GM19099 (cell line): ENCODE data around the gene APPBP2.

Experiments used
- POLR2A ChIP-seq: IDR thresholded peaks from 3 replicates; pipeline ENCODE4 v1.6.1; 2011; ENCODE audit warnings: low read depth; ENCODE audit not compliant: insufficient read length; ENCODE audit errors: extremely low read depth

APPBP2 gene

DNA sequence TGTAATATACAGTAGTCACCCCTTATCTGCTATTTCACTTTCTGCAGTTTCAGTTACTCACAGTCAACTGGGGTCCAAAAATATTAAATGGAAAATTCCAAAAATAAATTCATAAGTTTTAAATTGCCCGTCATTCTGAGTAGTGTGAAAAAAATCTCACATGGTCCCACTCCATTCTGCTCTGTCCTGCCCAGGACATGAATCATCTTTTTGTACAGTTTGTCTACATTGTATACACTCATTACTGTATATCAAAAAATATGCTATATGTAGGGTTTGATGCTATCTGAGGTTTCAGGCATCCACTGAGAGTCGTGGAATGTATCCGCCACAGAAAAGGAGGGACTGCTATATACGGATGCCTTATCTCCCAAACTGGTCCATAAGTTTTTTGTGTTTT, 16.0 kb upstream of the APPBP2 start:
- TF ChIP-seq POLR2A, result no peak

DNA sequence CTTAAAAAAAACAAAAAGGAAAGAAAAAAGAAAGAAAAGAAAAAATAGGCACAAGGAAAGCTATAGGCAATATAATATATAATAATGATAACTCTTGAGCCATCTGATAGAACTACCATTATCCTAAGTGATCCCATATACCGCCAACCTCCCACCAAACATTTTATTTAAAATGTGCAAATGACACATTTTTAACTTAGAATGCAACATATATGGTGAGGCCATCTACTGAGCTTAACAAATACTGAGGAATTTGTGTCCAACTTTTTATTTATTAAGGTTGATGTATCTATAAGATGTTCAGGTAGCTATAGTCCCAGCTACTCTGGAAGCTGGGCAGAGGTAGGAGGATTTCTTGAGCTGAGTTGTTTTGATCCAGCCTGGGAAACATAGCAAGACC, 14.4 kb upstream of the APPBP2 start:
- TF ChIP-seq POLR2A, result no peak

DNA sequence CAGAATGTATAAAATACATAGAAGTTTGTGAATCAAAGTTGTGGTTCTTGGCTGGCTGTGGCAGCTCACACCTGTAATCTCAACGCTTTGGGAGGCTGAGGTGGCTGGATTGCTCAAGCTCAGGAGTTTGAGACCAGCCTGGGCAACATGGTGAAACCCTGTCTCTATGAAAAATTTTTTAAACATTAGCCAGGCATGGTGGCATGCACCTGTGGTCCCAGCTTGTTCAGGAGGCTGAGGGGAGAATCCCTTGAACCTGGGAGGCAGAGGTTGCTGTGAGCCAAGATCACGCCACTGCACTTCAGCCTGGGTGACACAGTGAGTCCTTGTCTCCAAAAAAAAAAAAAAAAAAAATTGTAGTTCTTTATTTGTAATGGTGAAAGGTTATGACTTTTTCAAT, 13.8 kb upstream of the APPBP2 start:
- no peak for TF ChIP-seq POLR2A

DNA sequence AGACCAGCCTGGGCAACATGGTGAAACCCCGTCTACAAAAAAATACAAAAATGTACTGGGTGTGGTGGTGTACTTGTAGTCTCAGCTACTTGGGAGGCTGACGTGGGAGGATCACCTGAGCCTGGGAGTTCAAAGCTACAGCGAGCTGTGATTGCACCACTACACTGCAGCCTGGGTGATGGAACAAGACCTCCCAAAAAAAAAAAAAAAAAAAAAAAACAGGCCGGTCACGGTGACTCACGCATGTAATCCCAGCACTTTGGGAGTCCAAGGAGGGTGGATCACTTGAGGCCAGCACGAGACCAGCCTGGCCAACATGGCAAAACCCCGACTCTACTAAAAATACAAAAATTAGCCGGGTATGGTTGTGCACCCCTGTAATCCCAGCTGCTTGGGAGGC, 12.7 kb upstream of the APPBP2 start:
- no peak for TF ChIP-seq POLR2A

DNA sequence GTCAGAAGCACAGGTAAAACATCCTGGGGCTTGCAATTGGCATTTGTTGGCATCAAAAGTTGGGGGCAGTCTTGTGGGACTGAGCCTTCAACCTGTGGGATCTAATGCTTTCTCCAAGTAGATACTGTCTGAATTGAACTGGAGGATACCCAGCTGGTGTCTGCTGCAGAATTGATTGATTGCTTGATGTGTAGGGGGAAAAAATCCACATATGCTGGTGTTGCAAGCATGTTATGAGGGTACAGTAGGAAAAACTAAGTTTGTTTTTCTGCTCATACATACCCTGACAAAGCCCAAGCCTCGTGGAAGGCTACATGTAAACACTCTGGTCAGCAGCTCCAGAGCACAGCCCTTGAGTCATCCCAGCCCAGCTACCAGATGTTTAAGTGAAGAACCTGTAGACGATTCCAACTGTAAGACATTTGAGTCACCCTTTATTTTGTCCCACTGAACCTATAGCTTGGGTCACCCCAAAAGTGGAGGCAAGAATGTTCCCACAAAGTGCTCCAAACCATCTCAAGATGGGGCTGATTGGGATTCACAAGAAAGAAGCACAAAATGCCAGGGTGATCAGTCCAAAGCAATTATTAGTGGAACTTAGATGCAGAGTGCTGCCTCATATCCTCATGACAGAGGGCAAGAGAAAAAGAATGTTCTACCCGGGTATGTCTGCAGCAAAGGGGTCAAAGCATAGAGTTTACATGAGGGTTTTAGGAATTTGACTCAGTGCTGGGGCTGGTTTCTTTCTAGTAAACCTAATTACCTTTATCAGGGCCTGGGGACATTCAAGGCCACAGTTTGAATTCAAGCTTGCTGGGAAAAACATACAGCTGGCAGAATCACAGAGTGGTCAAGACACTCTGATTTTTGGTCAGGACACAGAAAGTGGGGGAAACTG, 9.6 kb upstream of the APPBP2 start:
- no peak for TF ChIP-seq POLR2A

DNA sequence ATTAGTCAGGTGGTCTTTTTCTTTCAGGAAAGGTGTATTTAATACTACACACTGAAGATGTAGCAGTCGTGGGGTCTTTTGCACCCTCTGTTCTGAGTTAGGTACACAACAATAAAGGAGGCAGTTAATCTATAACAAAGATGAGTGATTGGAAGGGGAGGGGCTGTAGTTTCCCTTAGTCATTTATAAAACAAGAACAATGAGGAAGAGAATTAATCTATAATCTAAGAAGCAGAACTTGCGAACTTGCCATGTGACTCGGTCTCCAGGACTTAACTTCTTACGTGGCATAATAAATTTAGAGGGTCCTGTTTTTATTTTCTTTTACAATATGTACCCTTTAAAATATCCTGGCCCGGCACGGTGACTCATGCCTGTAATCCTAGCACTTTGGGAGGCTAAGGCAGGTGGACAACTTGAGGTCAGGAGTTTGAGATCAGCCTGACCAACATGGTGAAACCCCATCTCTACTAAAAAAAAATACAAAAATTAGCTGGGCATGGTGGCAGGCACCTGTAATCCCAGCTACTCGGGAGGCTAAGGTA, 8.6 kb upstream of the APPBP2 start:
- TF ChIP-seq POLR2A, result no peak

DNA sequence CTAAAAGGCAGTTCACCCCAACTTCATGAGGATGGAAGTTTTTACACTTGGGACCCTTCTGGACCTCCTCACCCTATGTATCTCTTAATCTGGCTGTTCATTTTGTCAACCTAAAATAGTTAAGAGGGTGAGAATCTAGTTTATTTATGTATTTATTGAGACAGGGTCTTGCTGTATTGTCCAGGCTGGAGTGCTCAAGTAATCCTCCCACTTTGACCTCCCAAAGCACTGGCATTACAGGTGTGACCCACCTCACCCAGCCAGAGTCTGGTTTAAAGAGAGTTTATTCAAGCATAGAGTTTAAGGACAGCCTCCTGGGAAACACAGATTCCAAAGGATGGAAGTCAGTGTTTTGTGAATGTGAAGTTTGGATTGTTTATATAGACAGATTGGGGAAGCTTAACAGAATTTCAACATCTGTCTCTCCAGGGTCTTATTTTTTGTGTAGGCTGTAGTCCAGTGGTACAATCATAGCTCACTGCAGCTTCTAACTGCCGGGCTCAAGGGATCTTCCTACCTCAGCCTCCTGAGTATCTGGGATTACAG, 8.0 kb upstream of the APPBP2 start:
- TF ChIP-seq POLR2A, result no peak

DNA sequence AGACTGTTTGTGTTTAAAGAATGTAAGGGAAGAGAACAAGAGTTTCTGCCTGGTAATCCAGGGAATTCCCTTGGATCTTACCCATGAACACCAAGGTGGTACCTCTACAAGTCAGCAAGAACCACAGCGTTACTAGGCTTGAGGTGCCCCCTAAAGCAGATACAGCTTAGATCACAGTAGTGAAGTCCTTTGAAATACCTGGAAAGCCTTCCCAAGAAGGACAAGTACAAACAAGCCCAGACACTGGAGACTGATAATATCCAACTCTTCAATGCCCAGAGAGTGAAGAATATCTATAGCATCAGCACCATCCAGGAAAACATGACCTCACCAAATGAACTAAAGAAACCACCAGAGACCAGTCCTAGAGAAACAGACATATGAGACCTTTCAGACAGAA, 3.8 kb upstream of the APPBP2 start:
- no peak for TF ChIP-seq POLR2A

DNA sequence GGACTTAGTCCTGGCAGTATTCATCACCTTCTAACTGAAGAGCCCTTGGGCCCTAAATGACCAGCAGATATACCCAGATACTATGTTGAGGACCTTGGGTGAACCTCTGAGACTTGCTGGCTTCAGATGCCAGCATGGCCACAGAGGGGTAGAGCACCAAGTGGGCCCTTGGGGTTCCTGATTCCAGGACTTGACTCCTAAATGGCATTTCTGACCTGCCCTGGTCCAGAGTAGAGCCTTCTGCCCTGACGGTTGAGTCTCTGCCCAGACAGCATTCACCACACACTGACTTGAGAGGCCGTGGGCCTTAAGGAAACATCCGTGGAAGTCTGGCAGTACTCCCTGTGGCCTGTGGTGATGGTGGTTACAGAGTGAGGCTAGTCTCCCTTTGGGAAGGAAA, 2.8 kb upstream of the APPBP2 start:
- no peak for TF ChIP-seq POLR2A

DNA sequence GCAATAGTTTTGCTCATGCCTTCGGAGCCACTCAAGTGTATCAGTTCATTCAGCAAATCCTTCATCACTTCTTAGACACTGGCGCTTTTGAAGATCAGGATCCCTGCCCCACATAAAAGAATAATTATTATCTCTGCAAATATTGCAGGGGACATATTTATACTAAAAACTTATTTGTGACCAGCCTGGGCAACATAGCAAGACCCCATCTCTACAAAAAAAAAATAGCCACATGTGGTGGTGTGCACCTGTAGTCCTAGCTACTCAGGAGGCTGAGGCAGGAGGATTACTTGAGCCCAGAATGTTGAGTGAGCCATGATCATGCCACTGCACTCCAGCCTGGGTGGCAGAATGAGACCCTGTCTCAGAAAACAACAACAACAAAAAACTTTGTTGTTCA, 1.7 kb upstream of the APPBP2 start:
- TF ChIP-seq POLR2A, result no peak

DNA sequence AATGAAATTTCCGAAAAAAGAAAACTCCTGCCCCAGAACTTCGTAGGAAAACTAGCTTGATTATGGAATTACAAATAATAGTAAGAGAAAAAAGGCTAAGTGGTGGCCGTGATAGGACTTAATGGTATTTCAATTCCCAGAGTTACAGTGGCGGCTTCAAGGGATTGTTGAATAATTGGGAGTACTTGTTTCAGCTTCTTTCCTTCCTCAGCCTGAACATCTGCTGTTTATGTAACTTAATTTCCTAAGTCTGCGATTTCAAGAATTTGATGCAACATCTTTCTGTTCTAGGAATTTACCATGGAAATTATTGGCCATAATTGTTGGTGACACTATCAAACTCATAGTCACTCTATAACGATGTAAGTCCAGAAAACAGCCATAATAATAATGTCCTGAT, 684 bp upstream of the APPBP2 start:
- no peak for TF ChIP-seq POLR2A

DNA sequence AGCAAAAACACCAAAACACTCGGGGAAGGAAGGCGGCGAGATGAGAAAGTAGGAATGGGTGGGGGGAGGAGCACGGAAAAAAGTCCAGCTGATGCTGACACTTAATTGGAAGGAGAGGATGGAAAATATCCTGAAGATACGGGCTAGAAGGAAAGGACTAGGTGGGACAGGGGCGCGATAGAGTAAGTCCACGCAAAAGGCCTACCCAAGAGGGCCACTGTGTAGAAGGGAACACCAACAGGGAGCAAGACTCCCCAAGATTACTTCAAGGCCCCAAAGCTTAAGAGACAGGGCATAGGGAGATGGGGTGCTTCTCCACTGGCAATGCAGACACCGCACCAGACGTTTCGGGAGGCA, 736 bp downstream of the APPBP2 start:
- no peak for TF ChIP-seq POLR2A

DNA sequence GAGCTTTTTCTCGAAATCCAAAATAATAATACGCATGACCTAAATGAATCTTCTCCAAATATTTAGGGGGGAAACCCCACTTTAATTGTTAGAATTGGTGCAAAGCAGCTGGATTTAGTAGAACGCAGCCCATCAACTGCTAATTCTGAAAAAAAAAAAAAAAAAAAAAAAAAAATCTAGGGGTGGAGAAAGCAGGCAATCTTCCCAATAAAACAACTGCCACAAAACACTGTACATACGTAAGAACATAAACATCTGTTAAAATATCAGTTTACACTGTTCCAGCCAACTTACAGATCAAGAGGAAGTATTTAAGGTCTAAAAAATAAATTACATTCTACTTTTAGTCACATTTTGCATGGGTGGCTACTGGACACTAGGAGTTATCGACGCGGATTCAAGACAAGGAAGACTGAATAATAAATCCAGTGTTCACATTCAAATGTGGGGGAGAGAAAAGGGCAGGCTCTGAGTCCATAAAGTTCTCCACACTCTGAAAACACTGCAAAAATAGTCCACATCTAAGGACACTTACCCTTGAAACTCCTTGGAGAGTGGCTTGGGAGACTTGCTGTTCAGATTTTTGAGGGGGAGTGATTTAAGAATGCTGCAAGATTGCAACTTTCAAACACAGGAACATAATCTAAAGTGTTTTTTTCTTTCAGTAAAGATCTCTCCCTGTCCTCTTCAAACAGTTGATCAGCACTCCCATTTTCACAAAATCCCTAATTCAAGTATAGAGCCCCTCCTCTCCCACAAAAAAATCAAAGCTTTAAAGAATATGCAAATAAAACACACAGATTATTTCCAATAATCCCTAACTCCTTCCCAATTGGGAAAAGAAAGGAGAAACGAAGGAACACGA, 1.3 kb downstream of the APPBP2 start:
- TF ChIP-seq POLR2A, result no peak

DNA sequence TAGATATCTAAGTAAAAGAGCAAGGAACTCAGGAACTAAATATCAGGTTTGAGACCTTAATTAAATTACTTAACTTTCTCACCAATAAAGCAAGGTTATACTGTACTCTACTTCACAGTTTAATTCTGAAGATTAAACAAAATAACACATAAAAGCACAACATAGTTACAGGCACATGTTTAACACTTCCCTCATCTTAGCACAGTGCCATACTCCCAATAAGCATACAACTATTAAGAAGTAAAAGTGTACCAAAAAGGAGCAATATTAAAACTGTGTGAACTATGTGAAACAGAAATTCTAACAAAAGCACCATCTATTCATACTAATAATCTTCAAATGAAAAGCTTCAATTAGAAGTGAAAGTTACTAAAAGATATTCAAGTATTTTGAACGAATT, 2.2 kb downstream of the APPBP2 start:
- TF ChIP-seq POLR2A, result no peak

DNA sequence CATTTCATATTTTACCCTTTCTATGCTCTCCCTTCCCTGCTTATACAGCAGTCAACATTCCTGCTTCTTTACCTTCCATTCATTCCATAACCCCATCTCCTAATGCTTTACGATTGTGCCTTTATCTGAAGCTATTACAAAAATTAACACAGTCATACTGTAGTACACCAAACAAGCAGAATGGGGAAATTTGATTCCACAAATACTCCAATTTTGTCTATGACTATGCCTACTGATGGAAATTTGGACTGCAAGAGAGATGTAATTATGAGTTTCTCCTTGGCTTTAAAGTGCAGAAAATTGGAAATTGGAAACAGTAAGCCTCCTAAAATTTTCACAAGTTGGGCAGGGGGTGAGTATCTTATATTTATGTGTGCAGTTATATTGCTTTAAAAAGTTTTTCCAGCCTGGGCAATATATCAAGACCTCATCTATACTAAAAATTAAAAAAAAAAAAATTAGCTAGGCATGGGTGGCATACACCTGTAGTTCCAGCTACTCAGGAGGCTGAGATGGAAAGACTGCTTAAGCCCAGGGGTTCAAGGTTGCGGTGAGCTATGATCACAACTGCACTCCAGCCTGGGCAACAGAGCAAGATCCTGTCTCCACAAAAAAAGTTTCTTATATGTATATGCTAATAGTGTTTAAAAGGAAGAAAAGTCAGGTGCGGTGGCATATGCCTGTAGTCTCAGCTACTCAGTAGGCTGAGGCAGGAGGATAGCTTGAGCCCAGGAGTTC, 3.0 kb downstream of the APPBP2 start:
- no peak for TF ChIP-seq POLR2A
